ENCODE measurements around the gene MYBPH.

The MYBPH gene

GRCh38 chr1:203168256-203168786, 7.3 kb downstream of the MYBPH start:
- in situ Hi-C loops (cut with MboI; ENCODE audit: low sequenced_read_pairs), result no loop called here

- in situ Hi-C loops (cut with MboI; ENCODE audit: low sequenced_read_pairs), result no loop called here
Measured at GRCh38 chr1:203167913-203168200, 7.8 kb downstream of the MYBPH start.

GRCh38 chr1:203167026-203167912, 8.4 kb downstream of the MYBPH start:
- in situ Hi-C loops (cut with MboI; ENCODE audit: low sequenced_read_pairs), result no loop called here

- in situ Hi-C loops (cut with MboI; ENCODE audit: low sequenced_read_pairs), result no loop called here
Measured at GRCh38 chr1:203166192-203166940, 9.3 kb downstream of the MYBPH start.

- in situ Hi-C loops (cut with MboI; ENCODE audit: low sequenced_read_pairs), result no loop called here
Measured at GRCh38 chr1:203165800-203166161, 9.8 kb downstream of the MYBPH start.

GRCh38 chr1:203165101-203165799, 10.4 kb downstream of the MYBPH start:
- in situ Hi-C loops (cut with MboI; ENCODE audit: low sequenced_read_pairs), result no loop called here

- in situ Hi-C loops (cut with MboI; ENCODE audit: low sequenced_read_pairs), result no loop called here
Measured at GRCh38 chr1:203163891-203164635, 11.6 kb downstream of the MYBPH start.

GRCh38 chr1:203162403-203162802, 13.2 kb downstream of the MYBPH start:
- in situ Hi-C loops (cut with MboI; ENCODE audit: low sequenced_read_pairs), result no loop called here

GRCh38 chr1:203161703-203162102, 13.9 kb downstream of the MYBPH start:
- in situ Hi-C loops (cut with MboI; ENCODE audit: low sequenced_read_pairs), result no loop called here

GRCh38 chr1:203161175-203161574, 14.5 kb downstream of the MYBPH start:
- in situ Hi-C loops (cut with MboI; ENCODE audit: low sequenced_read_pairs), result no loop called here

GRCh38 chr1:203159844-203160243, 15.8 kb downstream of the MYBPH start:
- in situ Hi-C loops (cut with MboI; ENCODE audit: low sequenced_read_pairs), result no loop called here

- in situ Hi-C loops (cut with MboI; ENCODE audit: low sequenced_read_pairs), result no loop called here
Measured at GRCh38 chr1:203158960-203159665, 16.5 kb downstream of the MYBPH start.

GRCh38 chr1:203158423-203158822, 17.2 kb downstream of the MYBPH start:
- in situ Hi-C loops (cut with MboI; ENCODE audit: low sequenced_read_pairs), result no loop called here

GRCh38 chr1:203156280-203156679, 19.3 kb downstream of the MYBPH start:
- in situ Hi-C loops (cut with MboI; ENCODE audit: low sequenced_read_pairs), result no loop called here

- in situ Hi-C loops (cut with MboI; ENCODE audit: low sequenced_read_pairs), result no loop called here
Measured at GRCh38 chr1:203153989-203154821, 21.4 kb downstream of the MYBPH start.

- in situ Hi-C loops (cut with MboI; ENCODE audit: low sequenced_read_pairs), result no loop called here
Measured at GRCh38 chr1:203153051-203153988, 22.3 kb downstream of the MYBPH start.

GRCh38 chr1:203152158-203153034, 23.2 kb downstream of the MYBPH start:
- in situ Hi-C loops (cut with MboI; ENCODE audit: low sequenced_read_pairs), result no loop called here

Data from HL-60/S4 (cell line).